Naive thymus-derived CD8-positive, alpha-beta T cell (primary cell): ENCODE data around the gene ACTL8. TPM values are rescaled to one million over a fixed set of nuclear protein-coding genes. Genes with fewer than 3 reads are reported as not detected.
"Not testable (repeated sequence)": the region's sequence is repeated elsewhere in the genome, so short reads cannot be mapped to it uniquely, and the experiment has no call there.

Experiments
- ATAC-seq, 2 donors: fragments of 150-1000 bp; cut with Tn5 transposase in 1 of 2; sonication (Bioruptor Pico), chemical (Tn5 transposase) in 1 of 2; 1 replicate in 1 of 2; 2 replicates in 1 of 2; pipeline ENCODE4 v1.10.0; 2021; ENCODE audit warnings: mild to moderate bottlenecking in 2 of 2, moderate library complexity in 2 of 2
- POLR2A ChIA-PET: fragments of 350-600 bp; sonication (Branson Sonifier 250); formaldehyde crosslinking; loops from one replicate; lab custom pipeline; 2021; ENCODE audit warnings: antibody characterized with exemption; lab: Charles Lee
- DNase-seq, 10 donors: peaks; one replicate each; pipeline versions ENCODE4 v3.0.0 to v3.0.0-alpha.2; 2020 to 2022
- H3K27ac Mint-ChIP-seq, 10 donors: one replicate each; pipeline ENCODE4 v1.8.0; 2020 to 2022; ENCODE audit warnings: mild to moderate bottlenecking in 10 of 10, mixed read lengths in 10 of 10, moderate library complexity in 4 of 10, inconsistent platforms in 1 of 10
- H3K27me3 Mint-ChIP-seq, 5 donors: one replicate each; pipeline ENCODE4 v1.8.0; 2021 to 2022; ENCODE audit warnings: mixed read lengths in 5 of 5
- H3K36me3 Mint-ChIP-seq, 3 donors: one replicate each; pipeline ENCODE4 v1.8.0; 2020 to 2022; ENCODE audit warnings: mixed read lengths in 3 of 3, mild to moderate bottlenecking in 2 of 3, inconsistent platforms in 1 of 3
- H3K4me1 Mint-ChIP-seq, 4 donors: one replicate each; pipeline ENCODE4 v1.8.0; 2021 to 2022; ENCODE audit warnings: mixed read lengths in 4 of 4
- H3K4me3 Mint-ChIP-seq, 10 donors: one replicate each; pipeline ENCODE4 v1.8.0; 2020 to 2022; ENCODE audit warnings: mild to moderate bottlenecking in 10 of 10, mixed read lengths in 10 of 10, moderate library complexity in 6 of 10, inconsistent platforms in 1 of 10
- H3K9me3 Mint-ChIP-seq, 9 donors: one replicate each; pipeline ENCODE4 v1.8.0; 2020 to 2022; ENCODE audit warnings: mixed read lengths in 9 of 9, mild to moderate bottlenecking in 3 of 9, inconsistent platforms in 1 of 9, moderate library complexity in 1 of 9
- polyA plus RNA-seq, 3 donors: library from polyadenylated mRNA; unstranded; fragments of 300-500 nt; fragmentation: Illumina TruSeq; gene quantifications; one replicate each; pipeline ENCODE4 v1.2.3, GENCODE V29; 2021
- total RNA-seq, 8 experiments: library from RNA in 2 of 8; stranded (reverse) in 2 of 8; gene quantifications; one replicate each; pipeline ENCODE4 v1.2.3 and lab custom pipeline; 2021 to 2026

Gene ACTL8
- total and polyA plus RNA-seq, 5 experiments from 2014 or later: not detected

DNA sequence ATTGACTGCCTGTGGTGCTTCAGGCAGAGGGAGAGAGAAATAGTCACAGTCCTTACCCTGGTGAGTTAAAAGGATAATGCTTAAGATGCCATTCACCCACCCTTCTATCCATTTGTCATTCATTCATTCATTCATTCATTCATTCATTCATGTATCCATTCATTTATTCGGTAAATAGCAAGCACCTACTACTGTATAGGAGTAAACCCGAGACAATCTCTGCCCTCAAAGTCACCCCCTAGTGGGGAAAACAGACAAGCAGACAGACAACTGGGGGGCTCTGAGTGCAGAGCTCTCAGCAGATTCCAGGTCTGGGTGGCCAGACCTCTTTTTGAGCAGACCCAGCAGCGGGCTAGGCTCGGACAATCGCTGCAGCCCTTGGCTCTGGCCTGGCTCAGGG is 14.1 kb upstream of the ACTL8 start:
- Mint-ChIP-seq H3K4me3 (no peak overlapping the region), H3K27me3 (peaks cover 4 to 22% (median 11%) of the 10 kb centered on the region in 5 donors), H3K27ac (no peak overlapping the region), H3K4me1 (no peaks in the 10 kb centered on the region), H3K9me3 (no peaks in the 10 kb centered on the region), H3K36me3 (no peaks in the 10 kb centered on the region)
- POLR2A ChIA-PET: no interaction called here
- ATAC-seq (no peak), DNase-seq (no peak)

DNA sequence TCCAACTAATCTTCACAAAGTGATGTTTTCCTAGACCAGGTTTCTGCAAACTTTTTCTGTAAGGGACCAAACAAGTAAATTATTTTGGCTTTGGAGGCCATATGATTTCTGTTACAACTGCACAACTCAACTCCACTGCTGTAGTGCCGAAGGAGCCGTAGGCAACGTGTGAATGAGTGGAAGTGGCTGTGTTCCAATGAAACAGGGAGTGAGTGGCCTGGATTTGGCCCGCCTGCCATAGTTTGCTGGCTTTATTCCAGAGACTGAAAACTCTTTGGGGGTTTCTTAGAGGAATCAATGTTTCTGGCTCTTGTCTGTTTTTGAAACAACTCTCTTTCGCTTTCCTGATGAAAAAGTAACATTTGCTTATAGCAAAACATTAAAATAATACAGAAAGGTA is 12.6 kb upstream of the ACTL8 start:
- ATAC-seq: no peak
- Mint-ChIP-seq H3K27ac (no peak overlapping the region), H3K4me3 (no peak overlapping the region), H3K36me3 (no peaks in the 10 kb centered on the region), H3K4me1 (no peaks in the 10 kb centered on the region), H3K27me3 (peaks cover 4 to 22% (median 11%) of the 10 kb centered on the region in 5 donors), H3K9me3 (peaks cover 0 to 11% (median 0%) of the 10 kb centered on the region in 9 donors)
- DNase-seq: no peak
- POLR2A ChIA-PET: no interaction called here

DNA sequence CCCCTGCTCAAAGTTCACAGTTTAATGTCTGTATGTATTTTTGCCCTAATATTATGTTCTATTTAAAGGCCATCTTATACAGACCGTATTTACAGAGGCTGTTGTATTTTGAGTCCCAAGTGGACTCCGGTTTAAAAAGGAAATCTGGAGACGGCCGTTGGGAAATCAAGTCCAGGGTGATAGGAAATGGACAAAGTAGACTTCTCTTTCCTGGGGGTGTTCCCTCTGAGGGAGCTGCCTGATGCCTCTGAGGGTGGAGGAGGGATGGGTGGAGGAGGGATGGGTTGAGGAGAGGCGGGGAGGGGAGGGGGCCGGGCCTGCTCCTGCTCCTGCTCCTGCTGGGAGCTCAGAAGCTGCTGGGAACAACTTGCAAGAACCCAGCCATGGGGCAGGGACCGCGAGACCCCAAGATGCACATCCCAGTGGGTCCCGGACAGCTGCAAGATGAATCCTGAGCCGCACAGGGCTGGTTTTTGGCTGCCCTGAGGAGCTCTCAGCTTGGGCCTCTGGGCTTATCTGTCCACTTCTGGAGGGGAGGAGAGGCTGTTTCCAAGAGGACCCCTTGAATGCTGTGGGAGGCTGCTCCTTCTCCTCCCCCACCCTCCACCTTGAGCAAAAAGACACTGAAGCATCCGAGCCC is 12.0 kb upstream of the ACTL8 start:
- Mint-ChIP-seq H3K27me3 (peaks cover 4 to 22% (median 11%) of the 10 kb centered on the region in 5 donors), H3K4me1 (no peaks in the 10 kb centered on the region), H3K9me3 (peaks cover 0 to 12% (median 0%) of the 10 kb centered on the region in 9 donors), H3K36me3 (no peaks in the 10 kb centered on the region), H3K27ac (no peak overlapping the region), H3K4me3 (no peak overlapping the region)
- no peak for DNase-seq
- ATAC-seq: no peak
- POLR2A ChIA-PET: no interaction called here

DNA sequence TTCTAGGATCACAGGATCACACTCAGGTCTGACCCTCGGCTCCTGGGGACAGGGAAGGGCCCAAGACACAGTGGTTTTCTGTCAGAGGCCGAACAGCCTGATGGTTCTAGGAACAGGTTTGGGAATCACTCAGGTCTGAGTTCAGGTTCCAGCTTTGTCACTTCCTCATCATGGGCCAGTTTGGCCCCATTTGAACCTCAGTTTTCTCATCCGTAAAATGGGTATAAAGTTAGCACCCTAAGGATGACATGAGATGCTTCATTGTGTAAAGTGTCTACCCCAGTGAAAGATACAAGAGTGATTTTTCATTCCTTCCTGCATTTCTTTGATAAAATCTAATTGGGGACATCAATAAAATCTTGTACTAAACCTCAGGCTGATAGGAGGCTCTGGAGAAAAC is 11.2 kb upstream of the ACTL8 start:
- Mint-ChIP-seq H3K9me3 (peaks cover 0 to 16% (median 0%) of the 10 kb centered on the region in 9 donors), H3K27me3 (peaks cover 4 to 22% (median 14%) of the 10 kb centered on the region in 5 donors), H3K36me3 (no peaks in the 10 kb centered on the region), H3K4me3 (no peak overlapping the region), H3K27ac (no peak overlapping the region), H3K4me1 (no peaks in the 10 kb centered on the region)
- DNase-seq: no peak
- ATAC-seq: no peak
- POLR2A ChIA-PET: no interaction called here

DNA sequence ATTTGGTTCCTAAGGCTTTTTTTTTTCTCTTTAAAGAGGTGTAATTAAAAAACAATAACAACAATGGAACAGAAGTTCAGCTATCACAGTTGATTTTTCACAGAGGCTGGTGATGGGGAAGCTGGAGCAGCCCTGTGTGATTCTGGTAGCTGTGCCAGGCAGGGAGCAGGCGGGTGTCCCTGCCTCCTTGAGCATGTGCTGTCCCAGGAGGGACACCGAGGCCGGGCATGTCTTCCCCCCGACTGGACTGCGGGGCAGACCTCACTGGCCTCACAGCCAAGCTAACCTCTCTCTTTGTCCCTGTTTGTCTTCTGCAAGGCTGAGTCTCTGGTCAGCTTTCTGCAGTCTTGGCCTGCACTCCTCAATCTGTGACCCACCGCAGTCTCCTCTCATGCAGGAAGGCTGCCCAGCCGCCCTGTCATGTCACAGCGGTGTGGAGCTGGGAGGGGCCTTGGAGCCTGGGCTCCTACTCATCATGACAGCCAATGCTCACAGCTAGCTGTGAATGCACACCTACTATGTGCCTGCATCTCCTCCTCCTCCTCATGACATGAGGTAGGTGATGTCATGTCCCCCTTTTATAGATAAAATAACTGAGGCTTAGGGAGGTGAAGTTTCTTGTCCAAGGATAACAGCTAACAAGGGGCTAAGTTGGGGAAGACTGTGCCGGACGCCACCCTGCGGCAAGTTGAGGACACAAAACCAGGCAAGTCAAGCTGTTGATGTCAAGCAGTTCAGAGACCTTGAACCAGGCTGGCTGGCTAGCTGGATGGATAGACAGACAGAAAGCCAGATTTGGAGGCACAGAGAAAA is 10.3 kb upstream of the ACTL8 start:
- H3K27ac Mint-ChIP-seq: no peak overlapping the region
- H3K9me3 Mint-ChIP-seq: peaks cover 0 to 17% (median 0%) of the 10 kb centered on the region in 9 donors
- POLR2A ChIA-PET: no interaction called here
- H3K4me3 Mint-ChIP-seq: no peak overlapping the region
- peaks cover 4 to 22% (median 17%) of the 10 kb centered on the region in 5 donors for H3K27me3 Mint-ChIP-seq
- ATAC-seq: no peak
- DNase-seq: no peak
- no peaks in the 10 kb centered on the region for H3K4me1 Mint-ChIP-seq
- H3K36me3 Mint-ChIP-seq: no peaks in the 10 kb centered on the region

DNA sequence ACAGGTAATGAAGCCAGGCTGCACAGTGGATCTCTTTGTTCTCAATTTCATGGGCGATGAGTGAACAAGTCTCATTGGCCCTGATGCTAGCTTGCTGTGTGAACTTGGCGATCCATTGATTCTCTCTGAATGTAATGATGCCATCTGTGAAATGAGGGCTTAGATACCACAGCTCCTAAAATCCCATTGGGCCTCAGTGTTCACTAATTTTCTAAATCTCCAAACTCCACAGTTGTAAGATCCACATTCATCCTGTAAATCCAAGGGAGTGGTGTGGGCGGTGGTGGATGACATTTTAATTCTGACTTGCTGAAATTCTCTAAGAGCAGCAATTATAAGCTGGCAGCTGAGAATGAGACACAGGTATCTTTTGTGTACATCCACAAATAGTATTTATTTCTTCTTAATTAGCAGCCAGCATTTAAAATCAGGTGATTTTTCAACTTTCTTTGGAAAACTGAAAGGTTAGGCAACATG is 9.6 kb upstream of the ACTL8 start:
- Mint-ChIP-seq H3K4me3 (no peak overlapping the region), H3K27ac (no peak overlapping the region), H3K4me1 (peaks cover 0 to 2% (median 0%) of the 10 kb centered on the region in 4 donors), H3K36me3 (no peaks in the 10 kb centered on the region), H3K27me3 (peaks cover 2 to 25% (median 19%) of the 10 kb centered on the region in 5 donors), H3K9me3 (peaks cover 0 to 17% (median 0%) of the 10 kb centered on the region in 9 donors)
- DNase-seq: no peak
- POLR2A ChIA-PET: no interaction called here
- ATAC-seq: no peak

DNA sequence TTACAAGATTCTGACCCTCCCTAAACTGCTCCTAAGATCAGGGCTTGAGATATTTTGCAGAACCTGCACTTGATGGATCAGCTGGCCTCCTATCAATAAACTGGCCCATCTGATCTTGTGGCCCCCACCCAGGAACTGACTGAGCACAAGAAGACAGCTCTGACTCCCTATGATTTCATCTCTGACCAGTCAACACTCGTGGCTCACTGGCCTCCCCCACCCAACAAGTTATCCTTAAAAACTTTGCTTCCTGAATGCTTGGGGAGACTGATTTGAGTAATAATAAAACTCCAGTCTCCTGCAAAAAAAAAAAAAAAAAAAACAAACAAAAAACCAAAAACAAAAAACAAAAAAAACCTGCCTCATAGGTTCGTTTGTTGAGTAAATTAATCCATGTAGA is 8.9 kb upstream of the ACTL8 start:
- H3K4me3 Mint-ChIP-seq, ATAC-seq, H3K27ac Mint-ChIP-seq, DNase-seq, H3K4me1 Mint-ChIP-seq, POLR2A ChIA-PET, H3K36me3 Mint-ChIP-seq: not testable (repeated sequence)
- Mint-ChIP-seq H3K27me3 (peaks cover 0 to 21% (median 12%) of the 10 kb centered on the region in 5 donors), H3K9me3 (peaks cover 0 to 17% (median 0%) of the 10 kb centered on the region in 9 donors)

DNA sequence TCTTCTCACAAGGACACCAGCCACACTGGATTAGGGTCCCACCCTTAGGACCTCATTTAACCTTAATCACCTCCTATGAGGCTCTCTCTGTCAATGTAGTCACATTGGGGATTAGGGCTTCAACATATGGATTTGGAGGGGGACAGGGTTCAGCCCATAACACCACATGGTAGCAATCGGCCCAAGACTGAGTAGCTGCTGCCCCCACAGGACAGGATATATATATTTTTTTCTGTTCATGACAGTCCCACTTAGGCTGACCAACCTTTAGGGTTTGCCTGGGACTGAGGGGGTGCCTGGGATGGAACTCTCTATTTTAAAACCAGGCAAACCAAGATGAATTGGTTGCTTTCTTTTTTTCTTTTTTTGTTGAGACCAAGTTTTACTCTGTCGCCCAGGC is 8.2 kb upstream of the ACTL8 start:
- Mint-ChIP-seq H3K36me3 (no peaks in the 10 kb centered on the region), H3K4me3 (no peak overlapping the region), H3K27ac (no peak overlapping the region), H3K27me3 (peaks cover 0 to 18% (median 12%) of the 10 kb centered on the region in 5 donors), H3K9me3 (peaks cover 0 to 18% (median 1%) of the 10 kb centered on the region in 9 donors), H3K4me1 (peaks cover 0 to 2% (median 0%) of the 10 kb centered on the region in 4 donors)
- ATAC-seq (no peak), DNase-seq (peak in 1 of 10 donors; percentile 42)
- POLR2A ChIA-PET: no interaction called here

DNA sequence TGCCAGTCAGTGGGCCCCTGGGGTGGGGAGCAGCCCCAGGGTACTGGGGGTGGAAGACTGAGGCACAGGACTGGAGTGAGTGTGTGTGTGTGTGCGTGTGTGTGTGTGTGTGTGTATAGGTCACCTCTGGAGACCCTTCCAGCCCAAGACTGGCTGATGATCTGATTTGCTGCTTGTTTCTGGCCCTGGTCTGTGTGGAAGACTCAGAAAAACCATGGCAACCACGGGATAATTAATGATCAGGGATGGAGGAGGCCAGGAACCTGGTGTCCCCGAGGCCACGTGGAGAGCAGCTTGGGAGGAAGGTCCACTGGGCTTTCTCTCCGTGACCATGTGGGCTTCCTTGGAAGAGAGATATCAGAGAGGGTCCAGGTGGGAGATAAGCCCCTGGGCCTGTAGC is 4.8 kb upstream of the ACTL8 start:
- POLR2A ChIA-PET: no interaction called here
- Mint-ChIP-seq H3K36me3 (peaks cover 0 to 15% (median 6%) of the 10 kb centered on the region in 3 donors), H3K27ac (no peak overlapping the region), H3K27me3 (peaks cover 0 to 12% (median 6%) of the 10 kb centered on the region in 5 donors), H3K4me3 (no peak overlapping the region), H3K4me1 (peaks cover 0 to 2% (median 0%) of the 10 kb centered on the region in 4 donors), H3K9me3 (peaks cover 0 to 45% (median 9%) of the 10 kb centered on the region in 9 donors)
- no peak for DNase-seq
- no peak for ATAC-seq

DNA sequence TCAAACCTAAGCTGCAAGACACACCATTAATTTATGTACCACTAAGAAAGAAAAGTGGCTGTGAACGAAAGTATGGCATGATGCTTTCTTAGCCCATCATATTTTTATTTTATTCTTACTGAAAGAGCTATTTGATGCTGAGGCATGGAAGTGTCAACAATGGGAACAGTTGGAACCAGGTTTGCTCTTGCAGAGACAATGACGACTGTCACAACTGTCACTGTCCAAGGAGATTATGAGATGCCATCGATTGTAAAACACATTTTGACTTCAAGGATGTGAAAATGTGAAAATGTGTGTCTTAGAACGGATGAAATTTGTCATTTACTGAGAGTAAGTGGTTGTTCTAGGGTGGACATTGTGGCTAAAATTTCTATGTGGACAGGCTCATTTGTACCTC is 2.8 kb upstream of the ACTL8 start:
- Mint-ChIP-seq H3K27ac (no peak overlapping the region), H3K4me1 (peaks cover 0 to 2% (median 0%) of the 10 kb centered on the region in 4 donors), H3K4me3 (no peak overlapping the region), H3K9me3 (peaks cover 4 to 57% (median 15%) of the 10 kb centered on the region in 9 donors), H3K27me3 (peaks cover 0 to 12% (median 6%) of the 10 kb centered on the region in 5 donors), H3K36me3 (peaks cover 0 to 30% (median 6%) of the 10 kb centered on the region in 3 donors)
- no peak for DNase-seq
- POLR2A ChIA-PET: no interaction called here
- ATAC-seq: no peak

DNA sequence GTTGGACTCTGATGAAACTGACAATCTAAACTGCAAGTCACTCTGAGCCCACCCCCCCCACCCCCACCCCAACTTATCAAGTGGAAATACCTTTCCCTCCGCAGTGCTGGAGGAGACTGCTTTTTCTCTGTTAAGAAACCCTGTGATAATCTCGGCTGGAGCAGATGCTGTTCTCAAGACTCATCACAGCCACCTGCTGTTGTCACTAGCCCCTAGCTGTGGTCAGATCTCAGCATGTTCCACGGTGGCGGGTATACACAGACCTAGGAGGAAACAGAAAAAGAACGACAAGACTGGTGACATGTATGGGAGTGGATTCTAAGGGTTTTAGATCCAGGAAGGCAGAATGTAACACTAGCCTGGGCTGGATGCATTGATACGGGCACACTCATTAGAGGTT is 2.3 kb downstream of the ACTL8 start:
- no peaks in the 10 kb centered on the region for H3K4me1 Mint-ChIP-seq
- no peak overlapping the region for H3K27ac Mint-ChIP-seq
- H3K27me3 Mint-ChIP-seq: peaks cover 0 to 8% (median 0%) of the 10 kb centered on the region in 5 donors
- H3K4me3 Mint-ChIP-seq: no peak overlapping the region
- H3K36me3 Mint-ChIP-seq: peaks cover 2 to 55% (median 12%) of the 10 kb centered on the region in 3 donors
- H3K9me3 Mint-ChIP-seq: peaks cover 21 to 91% (median 48%) of the 10 kb centered on the region in 9 donors
- ATAC-seq: no peak
- DNase-seq: no peak
- POLR2A ChIA-PET: no interaction called here

DNA sequence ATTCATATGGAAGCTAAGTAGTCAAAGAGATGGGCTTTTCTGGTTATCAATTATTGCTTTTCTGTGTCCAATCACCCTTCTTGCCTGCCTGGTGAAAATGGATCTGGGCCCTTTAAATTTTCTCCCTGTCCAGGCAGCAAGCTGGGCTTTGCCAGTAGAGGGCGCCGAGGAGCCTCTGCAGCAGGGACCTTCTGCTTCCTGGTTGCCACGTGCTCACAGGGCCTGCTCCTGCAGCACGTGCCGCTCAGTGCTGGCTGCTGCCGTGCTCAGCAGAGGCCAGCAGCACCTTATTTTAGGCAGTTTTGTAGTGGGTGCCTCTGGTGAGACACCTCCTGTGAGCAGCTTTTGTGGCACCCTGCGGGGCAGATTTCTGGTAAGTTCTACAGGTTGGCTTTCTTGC is 4.0 kb downstream of the ACTL8 start:
- no peak overlapping the region for H3K27ac Mint-ChIP-seq
- POLR2A ChIA-PET: no interaction called here
- H3K4me1 Mint-ChIP-seq: no peaks in the 10 kb centered on the region
- ATAC-seq: no peak
- no peak for DNase-seq
- peaks cover 2 to 46% (median 12%) of the 10 kb centered on the region in 3 donors for H3K36me3 Mint-ChIP-seq
- H3K4me3 Mint-ChIP-seq: no peak overlapping the region
- H3K9me3 Mint-ChIP-seq: peaks cover 21 to 81% (median 48%) of the 10 kb centered on the region in 9 donors
- peaks cover 0 to 8% (median 3%) of the 10 kb centered on the region in 5 donors for H3K27me3 Mint-ChIP-seq

DNA sequence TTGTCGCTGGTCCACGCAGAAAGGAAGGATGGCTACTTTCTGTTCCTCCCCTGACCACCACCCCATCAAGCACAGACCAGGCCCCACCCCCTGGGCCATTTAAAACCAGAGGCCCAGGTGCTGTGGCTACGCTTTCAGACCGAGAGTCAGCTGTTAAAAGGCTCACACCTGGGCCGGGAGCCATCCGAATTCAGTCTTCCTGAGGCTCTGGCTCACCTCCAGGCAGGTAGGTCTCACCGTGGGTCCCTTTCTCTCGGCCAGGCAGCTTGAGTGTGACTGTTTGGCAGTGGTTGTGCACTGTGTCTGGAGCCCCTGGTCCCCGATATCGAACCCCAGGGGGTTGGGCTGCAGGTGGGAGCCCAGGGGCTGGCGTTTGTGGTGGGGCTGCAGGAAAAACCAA is 7.2 kb downstream of the ACTL8 start:
- H3K4me3 Mint-ChIP-seq: no peak overlapping the region
- POLR2A ChIA-PET: no interaction called here
- H3K4me1 Mint-ChIP-seq: no peaks in the 10 kb centered on the region
- H3K27ac Mint-ChIP-seq: no peak overlapping the region
- DNase-seq (no peak), ATAC-seq (no peak)
- peaks cover 2 to 25% (median 6%) of the 10 kb centered on the region in 3 donors for H3K36me3 Mint-ChIP-seq
- H3K9me3 Mint-ChIP-seq: peaks cover 17 to 49% (median 36%) of the 10 kb centered on the region in 9 donors
- H3K27me3 Mint-ChIP-seq: peaks cover 0 to 26% (median 21%) of the 10 kb centered on the region in 5 donors
